Naive thymus-derived CD4-positive, alpha-beta T cell (primary cell): ENCODE measurements around the gene SURF4. TPM values are rescaled to one million over a fixed set of nuclear protein-coding genes. Genes with fewer than 3 reads are reported as not detected.

ENCODE experiments used
- ATAC-seq: fragments of 150-1000 bp; cut with Tn5 transposase; 2 replicates; pipeline ENCODE4 v1.10.0; 2021; ENCODE audit warnings: mild to moderate bottlenecking, moderate library complexity
- CTCF ChIA-PET: fragments of 350-600 bp; sonication (Branson Sonifier 250); formaldehyde crosslinking; loops from one replicate; lab custom pipeline; 2021; ENCODE audit warnings: antibody characterized with exemption; lab: Charles Lee
- POLR2A ChIA-PET: fragments of 350-600 bp; sonication (Branson Sonifier 250); formaldehyde crosslinking; loops from one replicate; lab custom pipeline; 2021; ENCODE audit warnings: antibody characterized with exemption, inconsistent platforms; lab: Charles Lee
- DNase-seq, 9 donors: peaks; one replicate each; pipeline versions ENCODE4 v3.0.0 to v3.0.0-alpha.2; 2020 to 2022; ENCODE audit warnings: mixed read lengths in 1 of 9
- H3K27ac ChIP-seq: one replicate; pipeline ENCODE4 v1.7.0; 2013; ENCODE audit warnings: mild to moderate bottlenecking, low read depth, low read length, moderate library complexity
- H3K27me3 ChIP-seq, 2 donors: one replicate each; pipeline ENCODE4 v1.7.0; 2013; ENCODE audit warnings: low read length in 2 of 2, mild to moderate bottlenecking in 2 of 2, moderate library complexity in 2 of 2; ENCODE audit not compliant: control insufficient read depth in 2 of 2, insufficient read depth in 2 of 2
- H3K36me3 ChIP-seq, 3 experiments: 1 replicate in 2 of 3; 2 replicates in 1 of 3; pipeline ENCODE4 v1.7.0; 2013; ENCODE audit warnings: low read length in 3 of 3, mild to moderate bottlenecking in 3 of 3, moderate library complexity in 1 of 3; ENCODE audit not compliant: insufficient read depth in 3 of 3, control insufficient read depth in 2 of 3
- H3K4me1 ChIP-seq, 2 donors: one replicate each; pipeline ENCODE4 v1.7.0; 2013; ENCODE audit warnings: low read length in 2 of 2, mild to moderate bottlenecking in 2 of 2, moderate library complexity in 1 of 2; ENCODE audit not compliant: control insufficient read depth in 2 of 2, insufficient read depth in 2 of 2
- H3K4me3 ChIP-seq: 2 replicates; pipeline ENCODE4 v1.7.0; 2013; ENCODE audit warnings: mild to moderate bottlenecking, low read length
- H3K9me3 ChIP-seq, 3 experiments: 1 replicate in 2 of 3; 2 replicates in 1 of 3; pipeline ENCODE4 v1.7.0; 2013; ENCODE audit warnings: low read length in 3 of 3; ENCODE audit not compliant: control insufficient read depth in 2 of 3
- H3K27ac Mint-ChIP-seq, 9 donors: one replicate each; pipeline ENCODE4 v1.8.0; 2020 to 2022; ENCODE audit warnings: mixed read lengths in 9 of 9, mild to moderate bottlenecking in 8 of 9, moderate library complexity in 5 of 9, inconsistent platforms in 2 of 9
- H3K27me3 Mint-ChIP-seq, 5 donors: one replicate each; pipeline ENCODE4 v1.8.0; 2021 to 2022; ENCODE audit warnings: mixed read lengths in 5 of 5, mild to moderate bottlenecking in 1 of 5
- H3K36me3 Mint-ChIP-seq, 5 donors: one replicate each; pipeline ENCODE4 v1.8.0; 2020 to 2022; ENCODE audit warnings: mixed read lengths in 5 of 5, mild to moderate bottlenecking in 3 of 5, inconsistent platforms in 1 of 5
- H3K4me1 Mint-ChIP-seq, 7 donors: one replicate each; pipeline ENCODE4 v1.8.0; 2020 to 2022; ENCODE audit warnings: mixed read lengths in 7 of 7, mild to moderate bottlenecking in 3 of 7, inconsistent platforms in 1 of 7
- H3K4me3 Mint-ChIP-seq, 10 donors: one replicate each; pipeline ENCODE4 v1.8.0; 2020 to 2022; ENCODE audit warnings: mild to moderate bottlenecking in 10 of 10, mixed read lengths in 10 of 10, moderate library complexity in 6 of 10, inconsistent platforms in 2 of 10
- H3K9me3 Mint-ChIP-seq, 11 donors: one replicate each; pipeline ENCODE4 v1.8.0; 2020 to 2022; ENCODE audit warnings: mixed read lengths in 11 of 11, mild to moderate bottlenecking in 4 of 11, inconsistent platforms in 1 of 11, moderate library complexity in 1 of 11
- intact Hi-C, 2 donors: fragments of 100-400 bp; cut with micrococcal nuclease; formaldehyde crosslinking; loops; one replicate each; pipeline ENCODE4 v1.15.1; 2023
- polyA plus RNA-seq, 2 donors: library from polyadenylated mRNA; unstranded; fragments of 300-500 nt; fragmentation: Illumina TruSeq; gene quantifications; one replicate each; pipeline ENCODE4 v1.2.3, GENCODE V29; 2021
- total RNA-seq, 6 experiments: library from RNA in 5 of 6; stranded (reverse) in 5 of 6; gene quantifications; 1 replicate in 5 of 6; 2 replicates in 1 of 6; pipeline ENCODE4 v1.2.3 and lab custom pipeline; 2021 to 2026

SURF4 gene
- total RNA-seq: 100 to 1,000 TPM in 1 of 5 experiments, 10 to 100 TPM in 4; 72.5 to 196 (median 75.1) TPM
- polyA plus RNA-seq: 100 to 1,000 TPM in 1 of 2 donors, 10 to 100 TPM in 1; 99.5 to 121 TPM
- 79.3 reads per million, percentile 80 among the genes with 10 or more reads in this experiment for total RNA-seq (lab: John Stamatoyannopoulos, UW)

DNA sequence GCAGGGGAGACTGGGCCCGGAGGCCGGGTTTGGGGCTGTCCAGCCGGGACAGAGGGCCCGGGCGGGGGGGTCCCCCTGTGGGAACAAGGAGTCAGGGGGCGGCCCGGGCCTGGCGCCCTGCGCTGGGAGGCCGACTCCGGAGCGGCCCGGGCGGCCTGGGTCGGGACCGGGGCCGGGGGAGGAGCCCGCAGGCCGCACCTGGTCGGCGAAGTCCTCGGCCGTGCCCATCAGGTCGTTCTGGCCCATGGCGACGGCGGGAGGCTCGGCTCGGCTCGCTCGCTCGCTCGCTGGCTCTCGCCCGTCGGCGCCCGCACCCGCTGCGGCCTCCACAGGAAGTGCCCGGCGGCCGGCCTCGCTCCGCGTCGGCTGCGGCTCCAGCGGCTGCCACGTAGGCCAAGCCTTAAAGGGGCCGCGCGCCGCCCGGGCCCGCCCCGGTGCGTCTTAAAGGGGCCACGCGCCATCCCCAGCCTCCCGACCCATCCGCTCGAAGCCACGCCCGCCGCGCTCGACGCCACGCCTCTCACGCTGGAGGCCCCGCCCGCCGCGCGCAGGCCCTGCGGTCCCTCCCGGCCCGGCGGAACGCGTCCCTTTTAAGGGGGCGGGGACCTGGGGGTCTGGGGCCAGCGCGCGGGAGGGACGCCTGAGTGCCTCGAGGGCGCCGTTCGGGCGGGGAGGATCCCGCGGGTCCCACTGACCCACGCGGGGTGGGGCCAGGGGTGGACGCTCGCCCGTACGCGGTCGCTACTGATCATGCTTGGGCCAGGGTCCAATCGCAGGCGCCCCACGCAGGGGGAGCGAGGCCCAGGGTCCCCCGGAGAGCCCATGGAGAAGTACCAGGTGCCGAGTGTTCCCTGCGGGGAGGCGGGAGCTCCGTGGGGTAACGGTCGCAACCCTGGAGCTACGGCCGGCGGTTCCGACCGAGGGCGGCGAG, at the start of gene SURF4, which contains the start of gene STKLD1:
TSS of gene SURF4 (minus strand) at position 337 of the 931 bp plus-strand sequence. CDS start at position 246, 91 bp downstream.
TSS of gene STKLD1 (plus strand) at position 643 of the 931 bp plus-strand sequence. CDS start at position 751, 108 bp downstream.
- H3K36me3 ChIP-seq: peaks cover 0 to 10% (median 0%) of the 10 kb centered on the region in 3 experiments
- peak within 1 kb of the TSS; percentile 58 for H3K4me3 ChIP-seq
- H3K9me3 Mint-ChIP-seq: no peaks in the 10 kb centered on the region
- peaks cover 0 to 4% (median 0%) of the 10 kb centered on the region in 5 donors for H3K27me3 Mint-ChIP-seq
- peaks cover 26 to 47% (median 34%) of the 10 kb centered on the region in 7 donors for H3K4me1 Mint-ChIP-seq
- peak within 1 kb of the TSS; percentile 72 to 99 (median 96) for H3K27ac Mint-ChIP-seq
- intact Hi-C loops: loop anchor here (1.0 to 10.0 kb wide), 10 partner anchors 20 to 789 kb away; partner anchors contain the start of genes CACFD1 (in 2 of the 2), MED22 (in 2 of the 2), REXO4 (in 2 of the 2) and RPL7A (in 2 of the 2)
- H3K4me1 ChIP-seq: peaks cover 31 to 38% of the 10 kb centered on the region in 2 donors
- H3K36me3 Mint-ChIP-seq: peaks cover 0 to 15% (median 0%) of the 10 kb centered on the region in 5 donors
- ChIA-PET CTCF (no interaction called here), POLR2A (interaction anchor here (0.8 to 13.6 kb wide), 8 partner anchors 10 to 84 kb away, joined by 3 to 185 read pairs (median 4); partner anchors contain the start of genes CACFD1, MED22, RPL7A and SURF1)
- peak within 1 kb of the TSS; percentile 84 to 98 (median 92) for H3K4me3 Mint-ChIP-seq
- no peaks in the 10 kb centered on the region for H3K27me3 ChIP-seq
- peak; percentile 95 for ATAC-seq
- H3K27ac ChIP-seq: peak within 1 kb of the TSS; percentile 98
- DNase-seq: peak; percentile 86 to 99 (median 93)
- no peaks in the 10 kb centered on the region for H3K9me3 ChIP-seq

DNA sequence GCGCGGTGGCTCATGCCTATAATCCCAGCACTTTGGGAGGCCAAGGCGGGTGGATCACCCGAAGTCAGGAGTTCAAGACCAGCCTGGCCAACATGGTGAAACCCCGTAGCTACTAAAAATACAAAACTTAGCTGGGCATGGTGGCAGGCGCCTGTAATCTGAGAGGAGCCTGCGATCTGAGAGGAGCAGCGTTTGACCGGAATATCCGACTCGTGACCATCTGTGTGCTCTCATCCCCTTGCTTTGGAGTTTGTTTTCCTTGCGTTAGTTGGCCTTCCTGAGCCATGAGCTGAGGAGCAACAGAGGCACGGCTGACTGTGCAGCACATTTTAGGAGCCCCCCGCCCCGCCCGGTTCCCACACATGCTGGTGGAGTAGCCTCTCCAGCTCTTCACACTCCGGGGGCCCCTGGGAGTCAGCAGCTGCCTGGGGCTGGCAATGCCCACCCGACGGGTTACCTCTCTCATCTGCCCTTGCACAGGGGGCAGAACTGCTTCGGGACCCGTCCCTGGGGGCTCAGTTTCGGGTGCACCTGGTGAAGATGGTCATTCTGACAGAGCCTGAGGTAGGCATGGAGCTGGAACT, 49.3 kb upstream of the SURF4 start:
- Histone ChIP-seq H3K4me3 (no peak overlapping the region), H3K9me3 (no peaks in the 10 kb centered on the region), H3K4me1 (no peaks in the 10 kb centered on the region), H3K27me3 (no peaks in the 10 kb centered on the region), H3K36me3 (no peaks in the 10 kb centered on the region), H3K27ac (no peak overlapping the region)
- intact Hi-C loops: no loop called here
- H3K4me3 Mint-ChIP-seq: no peak overlapping the region
- H3K9me3 Mint-ChIP-seq: no peaks in the 10 kb centered on the region
- DNase-seq (no peak), ATAC-seq (no peak)
- ChIA-PET POLR2A (no interaction called here), CTCF (interaction anchor here (0.6 kb wide), 1 partner anchor 212 kb away, joined by 4 read pairs; no protein-coding TSS in a partner anchor)
- no peak overlapping the region for H3K27ac Mint-ChIP-seq
- peaks cover 8 to 31% (median 20%) of the 10 kb centered on the region in 5 donors for H3K27me3 Mint-ChIP-seq
- H3K4me1 Mint-ChIP-seq: peaks cover 3 to 16% (median 10%) of the 10 kb centered on the region in 7 donors
- no peaks in the 10 kb centered on the region for H3K36me3 Mint-ChIP-seq

DNA sequence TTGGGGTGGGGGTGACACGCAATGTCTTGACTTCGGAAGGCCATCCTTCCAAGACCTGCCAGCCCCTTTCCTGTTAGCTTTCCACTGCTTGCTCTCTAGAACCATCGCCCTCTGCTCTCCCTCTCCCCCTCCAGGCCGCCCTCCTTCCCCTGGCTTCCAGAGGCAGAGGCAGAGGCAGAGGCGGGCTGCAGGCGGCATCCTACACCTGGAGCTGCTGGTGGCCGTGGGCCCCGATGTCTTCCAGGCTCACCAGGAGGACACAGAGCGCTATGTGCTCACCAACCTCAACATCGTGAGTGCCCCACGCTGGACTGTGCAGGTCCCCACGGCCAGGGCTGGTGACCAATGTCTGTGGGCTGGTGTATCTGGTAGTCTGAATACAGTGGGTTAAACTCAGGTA, 48.3 kb upstream of the SURF4 start:
- Mint-ChIP-seq H3K4me1 (peaks cover 7 to 18% (median 11%) of the 10 kb centered on the region in 7 donors), H3K9me3 (peaks cover 0 to 2% (median 0%) of the 10 kb centered on the region in 11 donors), H3K27me3 (peaks cover 8 to 30% (median 20%) of the 10 kb centered on the region in 5 donors), H3K27ac (no peak overlapping the region), H3K4me3 (no peak overlapping the region), H3K36me3 (no peaks in the 10 kb centered on the region)
- Histone ChIP-seq H3K27me3 (no peaks in the 10 kb centered on the region), H3K4me1 (no peaks in the 10 kb centered on the region), H3K9me3 (no peaks in the 10 kb centered on the region), H3K27ac (no peak overlapping the region), H3K4me3 (no peak overlapping the region), H3K36me3 (no peaks in the 10 kb centered on the region)
- ATAC-seq (no peak), DNase-seq (no peak)
- ChIA-PET CTCF (no interaction called here), POLR2A (no interaction called here)
- intact Hi-C loops: no loop called here

DNA sequence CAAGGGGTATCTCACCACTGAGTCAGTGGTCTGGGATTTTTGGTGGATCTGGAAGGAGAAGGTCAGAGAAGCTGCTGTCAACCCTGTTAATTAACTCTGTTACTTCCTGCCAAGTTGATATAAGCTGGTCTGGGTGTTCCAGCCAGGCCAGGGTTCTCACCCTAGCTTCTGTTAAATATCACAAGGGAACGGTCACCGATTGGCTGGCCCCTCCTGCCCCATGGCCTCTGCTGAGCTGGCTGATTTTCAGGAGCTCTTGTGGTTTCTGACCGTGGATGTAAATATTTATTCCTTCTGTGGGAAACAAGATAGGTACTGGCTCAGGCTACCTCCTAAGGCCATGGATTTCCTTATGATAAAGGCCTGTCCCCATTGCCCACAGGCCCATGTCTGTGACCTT, 47.4 kb upstream of the SURF4 start:
- no peak overlapping the region for H3K4me3 ChIP-seq
- H3K36me3 ChIP-seq: no peaks in the 10 kb centered on the region
- peaks cover 0 to 6% (median 0%) of the 10 kb centered on the region in 11 donors for H3K9me3 Mint-ChIP-seq
- ChIA-PET POLR2A (no interaction called here), CTCF (no interaction called here)
- H3K9me3 ChIP-seq: no peaks in the 10 kb centered on the region
- ATAC-seq (no peak), DNase-seq (no peak)
- H3K27me3 ChIP-seq: no peaks in the 10 kb centered on the region
- no peaks in the 10 kb centered on the region for H3K36me3 Mint-ChIP-seq
- H3K4me1 Mint-ChIP-seq: peaks cover 15 to 28% (median 19%) of the 10 kb centered on the region in 7 donors
- no peak overlapping the region for H3K27ac ChIP-seq
- intact Hi-C loops: no loop called here
- H3K4me3 Mint-ChIP-seq: no peak overlapping the region
- H3K27ac Mint-ChIP-seq: peak overlapping the region in 1 of 9 donors; percentile 14
- H3K4me1 ChIP-seq: no peaks in the 10 kb centered on the region
- H3K27me3 Mint-ChIP-seq: peaks cover 8 to 29% (median 18%) of the 10 kb centered on the region in 5 donors

DNA sequence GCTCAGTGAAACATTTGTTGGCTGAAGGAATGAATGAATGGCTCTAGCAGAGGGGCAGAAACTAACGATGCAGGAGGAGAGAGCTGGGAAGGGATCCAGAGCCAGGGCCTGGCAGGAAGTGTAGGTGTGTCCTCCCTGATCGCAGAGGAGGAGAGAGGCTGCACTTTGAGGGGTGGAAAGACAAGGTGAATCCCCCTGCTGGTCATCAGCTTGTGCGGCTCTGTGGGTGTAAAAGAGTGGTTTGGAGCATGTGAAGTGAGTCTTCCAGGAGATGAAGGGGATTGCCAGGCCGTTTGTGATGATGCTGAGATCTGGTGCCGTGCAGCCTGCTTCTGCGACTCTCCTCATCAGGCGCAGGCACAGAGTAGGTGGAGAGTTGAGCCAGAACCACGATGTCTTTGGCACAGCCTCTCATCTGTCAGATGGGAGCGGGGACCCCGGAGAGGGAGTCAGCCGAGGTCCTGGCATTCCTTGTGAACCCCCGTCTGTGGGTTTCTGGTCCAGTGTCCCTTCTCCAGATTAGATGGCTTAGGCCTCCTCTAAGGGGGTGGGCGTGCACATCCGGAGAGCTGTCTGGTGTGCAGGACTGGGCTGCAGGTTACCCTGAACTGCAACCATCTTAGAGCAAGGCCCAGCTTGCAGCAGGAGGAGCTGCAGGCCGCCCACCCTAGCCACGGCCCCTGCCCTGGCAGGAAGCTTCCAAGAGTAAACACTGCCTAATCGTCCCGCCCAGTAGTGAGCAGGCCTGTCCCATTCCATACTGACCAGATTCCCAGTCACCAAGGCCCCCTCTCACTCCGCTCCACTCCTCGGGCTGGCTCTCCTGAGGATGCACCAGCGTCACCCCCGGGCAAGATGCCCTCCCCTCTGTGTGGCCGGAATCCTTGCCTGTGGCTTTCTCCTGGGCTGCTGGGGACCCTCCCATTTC, 46.0 kb upstream of the SURF4 start, which contains the start of gene ADAMTS13:
TSS of gene ADAMTS13 (plus strand) at position 753 of the 928 bp plus-strand sequence. CDS start at position 830, 77 bp downstream.
- H3K27me3 ChIP-seq: no peaks in the 10 kb centered on the region
- no peak within 1 kb of the TSS for H3K4me3 ChIP-seq
- peaks cover under 1 to 3% of the 10 kb centered on the region in 2 donors for H3K4me1 ChIP-seq
- CTCF ChIA-PET: interaction anchor here (0.6 kb wide), 1 partner anchor 33 kb away, joined by 3 read pairs; no protein-coding TSS in a partner anchor
- H3K9me3 ChIP-seq: no peaks in the 10 kb centered on the region
- peaks cover 0 to 6% (median 0%) of the 10 kb centered on the region in 11 donors for H3K9me3 Mint-ChIP-seq
- H3K27ac ChIP-seq: no peak within 1 kb of the TSS
- peak within 1 kb of the TSS in 2 of 10 donors; percentile 25 to 46 for H3K4me3 Mint-ChIP-seq
- POLR2A ChIA-PET: no interaction called here
- no peaks in the 10 kb centered on the region for H3K36me3 Mint-ChIP-seq
- no peaks in the 10 kb centered on the region for H3K36me3 ChIP-seq
- DNase-seq: peak in 1 of 9 donors; percentile 47
- ATAC-seq: no peak
- H3K27me3 Mint-ChIP-seq: peaks cover under 1 to 16% (median 5%) of the 10 kb centered on the region in 5 donors
- H3K4me1 Mint-ChIP-seq: peaks cover 14 to 33% (median 21%) of the 10 kb centered on the region in 7 donors
- intact Hi-C loops: no loop called here
- H3K27ac Mint-ChIP-seq: peak within 1 kb of the TSS in 6 of 9 donors; percentile 21 to 66 (median 40)
